C1 segment of cervical spinal cord (tissue), 14 donors: ENCODE data around the gene TOLLIP.
"Not testable (repeated sequence)": the region's sequence is repeated elsewhere in the genome, so short reads cannot be mapped to it uniquely, and the experiment has no call there.

Experiments
- DNase-seq, 14 donors: peaks; one replicate each; lab custom pipeline; 2025; lab: John Stamatoyannopoulos, UW

TOLLIP gene

DNA sequence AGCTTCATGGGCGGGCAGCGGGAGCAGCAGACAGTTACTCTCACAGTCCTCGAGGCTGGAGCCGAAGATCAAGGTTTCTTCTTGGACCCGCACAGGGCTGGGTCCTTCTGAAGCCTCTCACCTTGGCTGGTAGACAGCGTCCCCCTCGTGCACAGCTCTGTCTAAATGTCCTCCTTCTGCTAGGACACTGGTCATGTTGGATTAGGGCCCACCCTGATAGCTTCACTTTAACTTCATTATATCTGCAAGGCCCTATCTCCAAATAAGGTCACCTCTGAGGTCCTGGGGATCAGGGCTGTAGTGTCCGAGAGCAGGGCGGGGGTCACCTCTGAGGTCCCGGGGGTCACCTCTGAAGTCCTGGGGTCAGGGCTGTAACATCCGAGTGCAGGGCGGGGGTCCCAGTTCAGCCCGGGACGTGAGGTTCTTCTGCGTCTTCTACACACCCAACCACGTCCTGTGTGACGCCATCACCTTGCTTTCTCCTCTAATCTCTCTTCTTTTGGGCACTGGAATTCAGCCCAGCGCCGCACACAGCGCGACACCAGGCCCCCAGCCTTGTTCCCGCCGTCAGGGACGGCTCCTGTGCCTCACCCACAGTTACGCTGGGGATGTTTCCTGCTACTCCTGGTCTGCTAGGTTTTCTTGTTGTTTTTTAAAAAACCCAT lies 34.1 kb upstream of the TOLLIP start:
- no peak for DNase-seq

DNA sequence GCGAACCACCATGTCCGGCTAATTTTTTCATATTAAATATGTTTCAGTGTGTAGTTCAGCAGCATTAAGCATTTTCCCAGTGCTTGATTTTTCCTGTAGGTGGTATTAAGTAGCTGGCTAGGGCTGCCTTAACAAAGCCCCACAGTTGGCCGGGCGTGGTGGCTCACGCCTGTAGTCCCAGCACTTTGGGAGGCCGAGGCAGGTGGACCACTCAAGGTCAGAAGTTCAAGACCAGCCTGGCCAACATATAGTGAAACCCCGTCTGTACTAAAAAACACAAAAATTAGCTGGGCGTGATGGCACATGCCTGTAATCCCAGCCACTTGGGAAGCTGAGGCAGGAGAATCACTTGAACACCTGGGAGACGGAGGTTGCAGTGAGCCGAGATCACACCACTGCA lies 33.5 kb upstream of the TOLLIP start:
- no peak for DNase-seq

DNA sequence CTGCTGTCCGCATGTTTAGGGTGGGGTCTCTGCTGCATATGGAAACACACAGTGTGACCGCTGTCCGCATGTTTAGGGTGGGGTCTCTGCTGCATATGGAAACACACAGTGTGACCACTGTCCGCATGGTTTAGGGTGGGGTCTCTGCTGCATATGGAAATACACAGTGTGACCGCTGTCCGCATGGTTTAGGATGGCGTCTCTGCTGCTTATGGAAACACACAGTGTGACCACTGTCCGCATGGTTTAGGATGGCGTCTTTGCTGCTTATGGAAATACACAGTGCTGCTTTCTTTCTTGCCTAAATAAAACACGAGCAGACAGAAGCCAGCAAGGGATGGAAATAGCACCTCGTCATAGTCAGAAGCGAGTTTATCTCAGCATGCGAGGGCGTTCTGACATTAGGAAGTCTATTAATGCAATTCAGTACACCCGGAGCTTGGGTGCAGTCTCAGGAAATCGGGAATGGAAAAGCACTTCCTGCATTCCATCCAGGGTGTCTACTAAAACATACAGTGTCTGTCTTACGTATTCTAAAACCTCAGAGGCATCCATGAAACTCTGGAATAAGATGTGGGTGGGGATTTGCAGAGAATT lies 32.6 kb upstream of the TOLLIP start:
- DNase-seq, result no peak

DNA sequence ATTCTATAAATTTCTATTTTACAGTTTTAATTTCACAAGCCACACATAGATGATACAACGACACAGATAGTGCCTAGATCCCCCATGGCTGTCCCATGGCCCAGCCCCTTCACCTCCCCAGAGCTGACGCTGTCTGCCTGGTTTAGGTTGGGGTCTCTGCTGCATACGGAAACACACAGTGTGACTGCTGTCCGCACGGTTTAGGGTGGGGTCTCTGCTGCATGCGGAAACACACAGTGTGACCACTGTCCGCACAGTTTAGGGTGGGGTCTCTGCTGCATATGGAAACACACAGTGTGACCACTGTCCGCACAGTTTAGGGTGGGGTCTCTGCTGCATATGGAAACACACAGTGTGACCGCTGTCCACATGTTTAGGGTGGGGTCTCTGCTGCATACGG lies 31.8 kb upstream of the TOLLIP start:
- DNase-seq, result not testable (repeated sequence)

DNA sequence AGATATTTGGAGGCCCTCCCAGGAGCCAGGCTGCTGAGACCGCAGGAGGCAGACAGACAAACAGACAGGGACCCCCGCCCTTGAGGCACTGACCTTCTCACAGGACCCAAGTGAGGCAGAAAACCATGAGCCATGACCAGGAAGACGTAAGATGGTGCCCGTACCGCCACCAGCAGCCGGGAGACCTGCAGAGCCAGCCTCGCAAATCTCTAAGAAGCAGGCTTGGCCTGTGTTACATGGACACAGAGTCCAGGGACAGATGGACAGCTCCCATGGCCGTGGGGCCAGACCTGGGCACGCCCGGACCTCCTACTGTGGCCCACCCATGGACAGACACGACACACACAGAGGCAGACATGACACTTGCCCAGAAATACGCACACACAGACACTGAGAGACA lies 30.7 kb upstream of the TOLLIP start:
- DNase-seq, result no peak

DNA sequence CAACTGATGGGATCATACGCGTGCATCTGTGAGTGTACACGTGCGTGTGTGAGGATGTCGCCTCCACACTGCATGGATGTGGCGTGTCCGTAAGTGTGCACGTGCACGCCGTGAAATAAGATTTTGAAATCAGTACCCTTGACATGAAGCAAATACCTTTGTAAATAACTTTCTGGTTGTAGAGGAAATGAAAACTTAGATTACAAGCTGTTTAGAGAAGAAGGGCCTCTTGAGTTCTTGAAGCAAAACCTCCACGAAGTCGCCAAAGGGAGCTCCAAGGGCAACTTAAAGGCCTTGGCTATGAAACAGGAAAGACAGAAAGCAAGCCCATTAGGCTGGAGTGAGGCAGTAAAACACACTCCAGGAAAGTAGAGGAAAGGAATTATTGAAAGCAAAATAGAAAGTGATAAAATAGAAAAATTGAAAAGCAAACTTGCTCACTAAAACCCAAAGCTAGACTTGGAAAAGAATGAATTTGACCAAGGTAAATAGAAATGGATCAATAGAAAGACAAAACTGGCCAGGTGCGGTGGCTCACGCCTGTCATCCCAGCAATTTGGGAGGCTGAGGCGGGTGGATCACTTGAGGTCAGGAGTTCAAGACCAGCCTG lies 29.7 kb upstream of the TOLLIP start:
- DNase-seq, result no peak

DNA sequence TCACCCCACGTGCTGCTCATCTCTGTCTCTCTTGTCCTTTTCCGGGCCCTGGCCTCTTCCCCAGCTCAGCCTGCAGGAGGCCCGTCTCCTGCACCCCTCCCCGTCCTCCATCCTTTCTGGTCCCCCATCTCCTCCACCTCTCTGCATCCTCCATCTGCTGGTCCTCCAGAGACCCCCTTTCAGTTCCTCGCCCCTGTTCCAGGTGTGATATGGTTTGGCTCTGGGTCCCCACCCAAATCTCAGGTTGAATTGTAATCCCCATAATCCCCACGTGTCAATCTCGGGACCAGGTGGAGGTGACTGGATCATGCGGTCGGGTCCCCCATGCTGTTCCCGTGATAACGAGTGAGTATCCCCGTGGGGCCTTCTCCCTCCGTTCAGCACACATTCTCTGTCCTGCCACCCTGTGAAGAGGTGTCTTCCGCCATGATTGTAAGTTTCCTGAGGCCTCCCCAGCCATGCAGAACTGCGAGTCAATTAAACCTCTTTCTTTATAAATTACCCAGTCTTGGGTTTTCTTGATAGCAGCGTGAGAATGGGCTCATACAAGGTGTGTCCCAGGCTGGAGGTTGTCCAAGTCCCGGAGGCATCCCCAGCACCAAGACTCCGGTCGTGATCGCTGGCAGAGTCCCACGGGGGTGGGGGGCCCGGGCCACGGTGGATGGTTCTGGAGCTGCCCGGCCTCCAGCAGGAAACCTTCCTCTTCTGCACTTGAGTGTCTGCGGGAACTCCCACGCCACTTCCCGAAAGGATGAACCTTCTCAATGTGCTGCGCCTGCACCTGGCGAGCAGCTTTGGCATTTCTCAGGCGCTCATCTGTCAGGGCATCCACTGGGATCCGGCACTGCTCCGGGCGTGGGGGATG lies 29.0 kb upstream of the TOLLIP start:
- no peak for DNase-seq

DNA sequence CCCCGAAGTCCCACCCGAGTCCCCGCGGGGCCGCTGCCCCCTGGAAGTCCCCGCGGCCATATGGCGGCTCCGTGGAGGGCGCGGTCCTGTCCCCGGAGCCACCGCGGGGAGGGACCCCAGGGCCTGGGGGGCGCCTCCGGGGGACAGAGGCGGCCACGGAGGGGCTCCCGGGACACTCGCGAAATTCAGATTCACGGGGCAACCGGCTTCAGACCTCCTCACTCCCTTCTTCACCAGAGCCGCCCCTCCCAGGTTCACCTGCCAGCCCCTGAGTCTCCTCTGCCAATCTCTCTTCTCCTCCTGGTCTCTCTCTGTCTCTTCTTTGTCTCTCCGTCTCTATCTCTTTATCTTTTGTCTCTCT lies 28.2 kb upstream of the TOLLIP start:
- DNase-seq, result no peak

DNA sequence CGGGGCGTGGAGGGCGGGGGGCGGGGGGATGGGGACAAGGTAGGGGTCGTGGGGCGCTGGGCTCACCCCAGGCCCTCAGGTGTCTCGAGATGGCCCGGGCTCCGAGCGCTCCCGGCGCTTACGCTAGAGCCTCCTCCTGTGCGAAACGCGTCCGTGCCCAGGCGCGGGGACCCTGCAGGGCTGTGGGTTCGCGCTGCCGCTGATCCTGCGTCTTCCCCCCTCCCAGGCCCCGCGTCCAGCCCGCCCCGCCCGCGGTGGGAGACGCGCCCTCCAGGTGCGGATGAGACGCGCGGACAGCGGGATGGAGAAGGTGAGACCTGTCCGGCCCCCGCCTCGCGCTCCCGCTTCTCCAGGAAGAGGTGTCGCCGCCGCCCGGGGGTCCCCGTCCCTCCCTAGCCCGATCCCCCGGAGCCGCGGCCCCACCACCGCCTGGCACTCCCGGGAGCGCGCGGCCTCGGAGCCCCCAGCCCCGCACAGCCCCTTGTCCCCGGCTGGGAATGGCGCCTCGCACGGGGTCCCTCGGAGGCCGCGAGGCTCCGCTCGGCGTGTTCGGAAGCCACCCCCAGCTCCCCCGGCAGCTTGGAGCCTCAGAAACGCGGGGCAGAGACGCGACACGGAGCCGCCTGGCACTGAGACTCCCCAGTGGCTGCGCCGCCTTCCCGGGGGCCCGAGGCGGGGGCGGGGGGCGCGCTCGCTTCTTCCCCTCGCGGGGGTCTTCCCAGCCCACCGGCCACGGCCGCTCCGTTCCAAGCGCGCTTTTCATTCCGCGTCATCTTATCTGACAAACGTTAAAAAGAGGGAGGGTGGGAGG lies 27.6 kb upstream of the TOLLIP start:
- peak in 2 of 14 donors; percentile 27 to 34 for DNase-seq

DNA sequence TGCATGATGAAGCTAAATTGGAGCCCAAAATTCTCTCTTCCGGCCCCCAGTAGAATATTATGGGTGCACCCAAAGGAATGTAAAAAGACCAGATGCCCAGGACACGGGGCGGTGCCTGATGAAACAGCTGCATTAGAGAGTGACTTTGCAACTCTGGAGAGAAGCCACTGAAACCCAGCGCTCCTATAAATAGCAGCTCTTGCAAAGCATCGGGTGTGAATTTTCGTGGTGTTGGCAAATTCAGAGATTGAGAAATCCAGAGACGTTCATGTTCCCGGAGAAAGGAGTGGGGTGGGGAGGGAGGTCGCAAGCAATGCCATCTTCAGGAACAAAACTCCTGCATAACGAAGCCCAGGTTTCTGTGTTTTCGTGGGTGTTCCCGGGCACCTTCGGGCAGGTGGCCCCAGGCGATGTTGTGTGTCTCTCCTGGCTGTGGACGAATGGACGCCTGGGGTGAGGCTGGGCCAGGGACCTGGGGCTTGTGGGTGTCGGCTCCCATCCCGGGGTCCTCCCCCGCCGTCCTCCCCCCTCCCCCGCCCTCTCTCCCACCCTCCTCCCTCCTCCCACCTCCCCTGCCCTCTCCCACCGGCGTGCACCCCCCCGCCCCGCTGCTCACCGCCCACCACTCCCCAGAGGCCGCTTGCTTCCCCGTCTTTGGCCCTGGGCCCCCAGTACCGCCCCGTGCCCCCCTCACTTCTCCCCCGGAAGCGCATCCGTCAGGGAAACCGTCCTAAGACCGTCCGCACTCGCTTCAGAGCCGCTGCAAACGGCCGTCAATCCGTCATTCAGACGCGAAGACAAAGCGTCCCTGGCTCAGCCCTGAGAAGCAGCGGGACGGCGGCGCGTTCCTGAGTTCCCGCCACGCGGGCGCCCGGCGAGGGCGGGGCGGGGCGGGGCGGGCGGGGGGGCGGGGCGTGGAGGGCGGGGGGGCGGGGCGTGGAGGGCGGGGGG lies 26.7 kb upstream of the TOLLIP start:
- DNase-seq, result peak in 6 of 14 donors; percentile 8 to 45 (median 28)

DNA sequence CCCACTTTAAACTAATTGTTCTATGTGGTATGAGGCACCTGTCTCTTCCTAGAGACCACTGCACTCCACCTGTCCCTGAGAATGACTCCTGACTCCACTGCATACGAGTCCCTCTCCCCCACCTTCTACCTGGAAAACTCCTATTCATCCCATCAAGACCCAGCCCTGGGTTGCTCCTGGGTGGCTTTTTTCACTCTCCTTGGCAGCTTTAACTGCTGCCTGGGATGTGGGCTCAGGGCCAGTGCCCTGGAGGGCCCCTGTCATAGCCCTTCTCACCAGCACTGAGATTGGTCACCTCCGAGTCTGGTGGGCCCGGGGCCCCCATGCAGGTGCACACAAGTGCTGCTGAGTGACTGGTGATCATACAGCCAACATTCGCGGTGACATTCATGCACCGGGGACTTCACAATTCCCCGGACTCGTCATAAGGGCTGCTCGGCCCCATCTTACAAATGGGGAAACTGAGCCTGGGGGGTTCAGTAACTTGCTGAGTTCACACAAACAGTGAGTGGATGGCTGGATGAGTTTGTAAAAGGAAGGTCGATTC lies 25.9 kb upstream of the TOLLIP start:
- DNase-seq, result no peak

DNA sequence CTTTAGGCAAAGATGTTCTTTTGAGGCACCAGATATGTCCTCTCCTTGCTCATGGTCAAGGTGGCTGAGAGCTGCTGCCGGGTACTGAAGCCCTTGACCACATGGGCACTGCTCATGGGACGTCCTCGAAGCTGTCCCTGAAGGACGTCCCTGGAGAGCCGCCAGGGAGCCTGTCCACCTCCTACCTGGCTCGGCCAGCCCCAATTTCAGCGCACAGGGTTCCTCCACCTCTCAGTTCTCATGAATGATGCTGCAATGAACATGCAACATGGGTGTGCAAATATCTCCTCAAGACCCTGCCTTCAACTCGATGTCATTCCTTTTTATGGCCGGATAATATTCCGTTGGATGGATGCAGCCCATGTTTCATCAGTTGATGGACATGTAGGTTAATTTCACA lies 24.4 kb upstream of the TOLLIP start:
- no peak for DNase-seq

DNA sequence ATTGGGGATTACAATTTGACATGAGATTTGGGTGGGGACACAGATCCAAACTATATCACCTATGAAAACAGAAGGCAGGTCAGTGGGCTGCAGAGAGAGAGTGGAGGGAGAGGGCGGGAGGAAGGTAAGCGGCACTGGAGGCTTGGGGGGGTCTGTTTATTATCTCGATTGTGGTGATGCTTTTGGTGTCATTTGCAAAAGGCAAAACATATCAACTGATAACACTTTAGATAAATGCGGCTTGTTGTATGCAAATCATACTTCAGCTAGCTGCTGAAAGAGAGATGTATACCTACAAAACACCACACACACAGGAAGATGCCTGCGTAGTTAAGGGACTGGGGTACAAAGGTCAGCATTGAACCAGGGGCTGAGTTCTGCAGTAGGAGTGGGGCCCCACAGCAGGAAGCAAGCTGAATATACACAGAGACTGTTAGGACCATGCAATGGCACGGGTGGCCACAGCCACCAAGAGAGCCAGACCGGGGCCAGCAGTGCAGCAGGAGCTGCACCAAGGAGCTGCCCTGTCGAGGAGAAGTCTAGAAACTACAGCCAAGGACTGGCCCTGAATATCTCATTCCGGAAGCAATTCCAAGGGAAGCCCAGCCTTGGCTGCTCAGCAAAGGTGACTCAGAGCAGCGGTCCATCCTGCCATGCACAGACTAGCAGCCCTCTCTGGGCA lies 23.8 kb upstream of the TOLLIP start:
- DNase-seq, result no peak

DNA sequence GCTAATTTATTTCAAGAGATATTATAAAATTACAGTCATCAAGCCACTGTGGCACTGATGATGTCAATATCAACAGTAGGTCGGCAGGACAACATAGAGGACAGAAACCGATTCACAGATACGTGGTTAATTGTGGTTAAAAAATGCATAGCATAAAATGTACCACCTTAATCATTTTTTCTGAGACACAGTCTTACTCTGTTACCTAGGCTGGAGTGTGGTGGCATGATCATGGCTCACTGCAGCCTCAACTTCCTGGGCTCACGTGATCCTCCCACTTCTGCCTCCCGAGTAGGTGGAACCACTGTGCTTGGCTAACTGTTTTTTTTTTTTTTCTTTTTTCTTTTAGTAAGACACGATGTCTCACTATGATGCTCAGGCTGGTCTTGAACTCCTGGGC lies 21.0 kb upstream of the TOLLIP start:
- DNase-seq, result no peak

DNA sequence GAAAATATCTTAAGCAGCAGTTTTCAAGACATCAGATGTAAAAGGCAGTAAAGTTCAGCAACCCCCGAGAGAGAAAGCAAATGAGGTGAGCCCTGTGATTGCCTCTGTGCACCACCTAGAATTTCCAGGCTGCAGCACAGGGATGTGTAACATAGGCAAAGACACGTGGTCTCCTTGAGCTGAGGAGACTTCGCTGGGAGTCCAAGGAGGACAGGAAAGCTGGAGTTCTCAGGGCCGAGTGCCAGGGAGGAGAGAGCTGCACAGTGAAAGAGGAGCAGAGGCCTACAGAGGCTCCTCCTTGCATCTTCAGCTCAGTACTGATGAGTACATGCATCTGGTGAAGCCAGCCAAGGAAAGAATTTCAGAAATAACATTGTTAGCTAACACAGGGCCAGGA lies 17.6 kb upstream of the TOLLIP start:
- DNase-seq, result no peak

DNA sequence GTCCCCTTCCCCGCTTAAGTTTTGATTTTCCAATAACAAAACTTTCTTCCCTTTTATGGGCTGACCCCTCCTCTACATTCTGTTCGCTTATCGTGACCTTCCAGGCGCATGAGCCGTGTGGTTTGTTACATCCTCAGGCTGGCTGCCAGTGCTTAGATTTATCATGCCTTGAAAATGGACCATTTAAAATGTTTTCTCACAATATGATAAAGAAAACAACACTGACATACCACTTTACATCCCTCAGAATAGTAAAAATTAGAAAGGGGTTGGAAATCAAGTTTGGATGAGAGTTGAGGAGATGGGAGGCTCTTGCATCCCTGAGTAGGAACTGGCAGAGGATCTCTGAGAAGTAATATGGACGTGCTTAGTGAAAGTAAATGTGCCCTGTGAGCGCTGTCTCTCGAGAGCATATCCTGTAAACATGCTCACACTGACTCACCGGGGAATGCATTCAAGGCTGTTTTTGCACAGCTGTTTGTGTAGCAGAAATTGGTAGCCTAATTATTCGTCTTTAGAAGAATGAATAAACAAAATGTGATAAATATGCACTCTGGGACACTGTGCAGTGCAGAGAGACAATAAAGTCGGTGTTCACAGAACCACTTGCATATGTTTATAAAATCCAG lies 17.1 kb upstream of the TOLLIP start:
- DNase-seq, result no peak

DNA sequence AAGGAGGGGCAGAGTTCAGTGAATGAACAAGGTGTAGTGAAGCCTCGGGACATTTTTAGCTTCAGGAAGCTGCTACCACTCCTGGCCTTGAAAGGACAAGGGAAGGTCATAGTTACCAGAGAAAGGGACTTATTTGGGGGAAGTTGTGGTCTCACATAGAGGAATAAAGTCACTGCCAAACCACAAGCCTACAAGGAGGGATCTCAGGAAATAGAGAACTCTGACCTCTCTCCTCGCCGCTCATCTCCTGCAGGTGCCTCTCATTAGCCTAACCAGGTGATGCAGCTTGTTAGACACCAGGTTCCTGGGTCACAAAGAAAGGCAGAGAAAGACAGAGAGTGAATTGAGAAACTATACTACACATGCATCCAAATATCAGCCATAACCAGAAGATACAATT lies 14.3 kb upstream of the TOLLIP start:
- DNase-seq, result no peak

DNA sequence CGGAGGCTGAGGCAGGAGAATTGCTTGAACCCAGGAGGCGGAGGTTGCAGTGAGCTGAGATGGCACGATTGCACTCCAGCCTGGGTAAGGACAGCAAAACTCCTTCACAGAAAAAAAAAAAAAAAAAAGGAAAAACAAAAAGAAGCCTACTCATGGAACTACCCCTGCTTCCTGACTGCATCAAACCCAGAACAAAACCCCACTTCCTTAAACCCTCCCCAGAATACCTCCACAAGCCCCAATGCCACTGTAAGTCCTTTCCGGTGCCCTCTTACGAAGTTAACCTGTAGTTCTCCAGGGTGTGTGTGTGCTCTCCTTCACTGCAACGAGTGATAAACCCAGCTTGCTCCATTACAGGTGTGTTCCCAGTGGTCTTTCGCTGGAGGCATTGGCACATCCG lies 8.6 kb upstream of the TOLLIP start:
- DNase-seq, result no peak

DNA sequence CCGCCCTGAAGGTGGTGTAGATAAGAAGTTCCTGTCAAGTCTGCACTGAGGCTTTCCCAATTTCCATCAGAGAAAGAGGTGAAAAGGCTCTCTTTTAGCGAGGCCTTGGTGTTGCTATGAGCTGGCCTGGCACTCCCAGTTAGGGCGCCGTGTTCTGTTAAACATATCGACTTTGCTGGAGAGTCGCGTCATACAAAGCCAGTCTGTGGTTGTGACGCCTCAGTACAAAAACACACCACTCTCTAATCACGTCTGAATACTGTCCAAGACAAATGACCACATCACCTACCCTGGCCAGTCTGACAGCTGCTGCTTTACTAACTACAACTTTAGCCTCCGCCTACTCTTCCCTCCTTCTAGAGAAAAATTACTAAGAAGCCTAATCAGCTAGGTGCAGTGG lies 8.0 kb upstream of the TOLLIP start:
- DNase-seq, result no peak
